ENCODE results near the gene USF3. TPM values are rescaled to one million over a fixed set of nuclear protein-coding genes. Genes with fewer than 3 reads are reported as not detected.

Gene USF3
- total and polyA plus RNA-seq, 2 experiments from 2014 or later: 10.1 to 23.5 TPM

- TF ChIP-seq CTCF (conservative IDR thresholded peaks at IDR 0.05; ENCODE audit: low read depth in 2 of 2): no peak
- TF ChIP-seq CREB1 (CRISPR knock-in tag; IDR thresholded peaks at IDR 0.05; ENCODE audit: low read depth): no peak
- no peak for TF ChIP-seq REST (IDR thresholded peaks at IDR 0.05; ENCODE audit: unreplicated experiment)
- TF ChIP-seq ETS1 (IDR thresholded peaks at IDR 0.05): no peak
- no peak for TF ChIP-seq EZH2phosphoT487 (IDR thresholded peaks at IDR 0.05; ENCODE audit: unreplicated experiment)
Observed at GRCh38 chr3:113602256-113602655, 94.2 kb downstream of the USF3 start (continued).

GRCh38 chr3:113601240-113601639 lies 95.2 kb downstream of the USF3 start:
- Mint-ChIP-seq H3K4me3 (no peak overlapping the region), H3K9me3 (no peaks in the 10 kb centered on the region), H3K4me1 (peaks cover 10% of the 10 kb centered on the region), H3K27ac (no peak overlapping the region), H3K27me3 (ENCODE audit: insufficient read depth, low read depth, poor library complexity) (no peaks in the 10 kb centered on the region), H3K36me3 (ENCODE audit: low read depth) (no peaks in the 10 kb centered on the region)
- Histone ChIP-seq H3K4me1 (ENCODE audit: insufficient read depth) (peaks cover 17% of the 10 kb centered on the region), H3K27me3 (ENCODE audit: insufficient read depth) (no peaks in the 10 kb centered on the region), H3K4me3 (no peak overlapping the region), H4K20me1 (replicated peaks; ENCODE audit: insufficient read depth) (no peaks in the 10 kb centered on the region), H3K79me2 (replicated peaks; ENCODE audit: insufficient read depth) (no peaks in the 10 kb centered on the region), H3K27ac (ENCODE audit: low read depth) (no peak overlapping the region), H3K4me2 (no peak overlapping the region), H3K36me3 (ENCODE audit: insufficient read depth) (no peaks in the 10 kb centered on the region), H2AFZ (no peak overlapping the region; the same call in 1 of the 2 replicates), H3K9me2 (ENCODE audit: insufficient read depth) (no peaks in the 10 kb centered on the region), H3F3A (replicated peaks; ENCODE audit: low read depth) (no peaks in the 10 kb centered on the region)
- no peak for TF ChIP-seq EZH2phosphoT487 (IDR thresholded peaks at IDR 0.05; ENCODE audit: unreplicated experiment)
- ATAC-seq (no peak), DNase-seq (ENCODE audit: low spot score) (no peak)
